NOMO-1 treated with dmso at 0.1 percent for 144 hours (cell line): ENCODE data around the gene GABRD.

Experiments
- DNase-seq: peaks from one replicate; lab custom pipeline; 2025; ENCODE audit not compliant: unreplicated experiment; lab: John Stamatoyannopoulos, UW

Gene GABRD

GRCh38 chr1:1984560-1985070 is 34.5 kb upstream of the GABRD start:
- no peak for DNase-seq

GRCh38 chr1:1985375-1986050 is 33.6 kb upstream of the GABRD start:
- no peak for DNase-seq

- DNase-seq: no peak
Measured at GRCh38 chr1:1986451-1987141, 32.5 kb upstream of the GABRD start.

- no peak for DNase-seq
Measured at GRCh38 chr1:1987142-1987510, 32.0 kb upstream of the GABRD start.

- DNase-seq: no peak
Measured at GRCh38 chr1:1988061-1988945, 30.8 kb upstream of the GABRD start.

GRCh38 chr1:1989102-1989542 is 30.0 kb upstream of the GABRD start:
- no peak for DNase-seq

GRCh38 chr1:1989789-1990188 is 29.4 kb upstream of the GABRD start:
- DNase-seq: no peak

GRCh38 chr1:1990222-1990621 is 28.9 kb upstream of the GABRD start:
- DNase-seq: no peak

- no peak for DNase-seq
Measured at GRCh38 chr1:1994536-1994935, 24.6 kb upstream of the GABRD start.

GRCh38 chr1:1996207-1996651 is 22.9 kb upstream of the GABRD start:
- peak; percentile 76 for DNase-seq

GRCh38 chr1:1997576-1997975 is 21.6 kb upstream of the GABRD start:
- DNase-seq: no peak

- DNase-seq: no peak
Measured at GRCh38 chr1:2000432-2000831, 18.7 kb upstream of the GABRD start.

GRCh38 chr1:2000850-2001249 is 18.3 kb upstream of the GABRD start:
- no peak for DNase-seq

GRCh38 chr1:2001773-2002411 is 17.3 kb upstream of the GABRD start:
- DNase-seq: no peak

- DNase-seq: no peak
Measured at GRCh38 chr1:2003541-2004131, 15.5 kb upstream of the GABRD start, which contains the start of gene CFAP74. Gene CFAP74 (minus strand): TSS chr1:2003786. CDS start chr1:1990956, 12,830 bp downstream.

GRCh38 chr1:2004856-2005255 is 14.3 kb upstream of the GABRD start:
- no peak for DNase-seq

GRCh38 chr1:2009101-2010053 is 9.8 kb upstream of the GABRD start:
- DNase-seq: no peak

GRCh38 chr1:2014181-2014580 is 5.0 kb upstream of the GABRD start:
- no peak for DNase-seq
